GM10266 (cell line): ENCODE results near the gene PRKN.

Source experiments
- DNase-seq: peaks from one replicate; pipeline ENCODE4 v3.0.0; 2012; ENCODE audit errors: extremely low spot score
- TF ChIP-seq, protein P1 (sequence below): IDR thresholded peaks from 2 replicates; pipeline ENCODE4 v1.5.1; 2012; ENCODE audit warnings: mild to moderate bottlenecking, low read depth; ENCODE audit not compliant: control insufficient read depth, insufficient read depth; ENCODE audit errors: missing control alignments

PRKN gene

DNA sequence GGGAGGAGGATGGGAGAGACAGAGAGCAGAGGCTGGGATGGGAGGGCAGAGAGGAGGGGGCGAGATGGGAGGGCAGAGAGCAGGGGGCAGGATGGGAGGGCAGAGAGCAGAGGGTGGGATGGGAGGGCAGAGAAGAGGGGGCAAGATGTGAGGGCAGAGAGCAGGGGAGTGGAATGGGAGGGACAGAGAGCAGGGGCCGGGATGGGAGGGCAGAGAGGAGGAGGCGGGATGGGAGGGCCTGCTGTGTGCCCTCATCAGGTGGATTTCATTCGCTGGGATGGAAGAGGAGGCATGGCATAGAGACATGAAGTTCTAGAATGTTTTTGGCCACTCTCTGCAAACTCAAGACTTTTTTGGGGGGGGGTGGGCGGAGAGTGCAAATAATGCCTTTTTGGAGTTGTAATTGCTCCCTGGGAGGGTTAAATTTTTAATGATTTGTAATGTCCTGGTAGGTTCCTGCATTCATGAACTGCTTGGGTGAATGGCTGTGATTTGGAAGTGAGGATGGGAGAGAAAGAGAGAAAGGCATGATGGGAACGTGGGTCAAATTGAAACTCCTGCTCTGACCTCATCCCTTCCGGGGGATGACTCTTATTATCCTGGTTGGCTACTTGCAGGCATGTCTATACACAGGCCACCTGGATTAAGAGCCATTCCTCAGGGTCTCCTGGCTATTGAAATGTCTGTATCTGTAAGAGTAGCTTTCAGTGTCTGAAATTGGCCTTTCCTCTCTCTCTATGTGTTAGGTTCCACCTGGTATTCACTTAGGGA, 1291.3 kb downstream of the PRKN start:
- TF ChIP-seq, protein P1, sequence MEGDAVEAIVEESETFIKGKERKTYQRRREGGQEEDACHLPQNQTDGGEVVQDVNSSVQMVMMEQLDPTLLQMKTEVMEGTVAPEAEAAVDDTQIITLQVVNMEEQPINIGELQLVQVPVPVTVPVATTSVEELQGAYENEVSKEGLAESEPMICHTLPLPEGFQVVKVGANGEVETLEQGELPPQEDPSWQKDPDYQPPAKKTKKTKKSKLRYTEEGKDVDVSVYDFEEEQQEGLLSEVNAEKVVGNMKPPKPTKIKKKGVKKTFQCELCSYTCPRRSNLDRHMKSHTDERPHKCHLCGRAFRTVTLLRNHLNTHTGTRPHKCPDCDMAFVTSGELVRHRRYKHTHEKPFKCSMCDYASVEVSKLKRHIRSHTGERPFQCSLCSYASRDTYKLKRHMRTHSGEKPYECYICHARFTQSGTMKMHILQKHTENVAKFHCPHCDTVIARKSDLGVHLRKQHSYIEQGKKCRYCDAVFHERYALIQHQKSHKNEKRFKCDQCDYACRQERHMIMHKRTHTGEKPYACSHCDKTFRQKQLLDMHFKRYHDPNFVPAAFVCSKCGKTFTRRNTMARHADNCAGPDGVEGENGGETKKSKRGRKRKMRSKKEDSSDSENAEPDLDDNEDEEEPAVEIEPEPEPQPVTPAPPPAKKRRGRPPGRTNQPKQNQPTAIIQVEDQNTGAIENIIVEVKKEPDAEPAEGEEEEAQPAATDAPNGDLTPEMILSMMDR: no peak
- no peak for DNase-seq

DNA sequence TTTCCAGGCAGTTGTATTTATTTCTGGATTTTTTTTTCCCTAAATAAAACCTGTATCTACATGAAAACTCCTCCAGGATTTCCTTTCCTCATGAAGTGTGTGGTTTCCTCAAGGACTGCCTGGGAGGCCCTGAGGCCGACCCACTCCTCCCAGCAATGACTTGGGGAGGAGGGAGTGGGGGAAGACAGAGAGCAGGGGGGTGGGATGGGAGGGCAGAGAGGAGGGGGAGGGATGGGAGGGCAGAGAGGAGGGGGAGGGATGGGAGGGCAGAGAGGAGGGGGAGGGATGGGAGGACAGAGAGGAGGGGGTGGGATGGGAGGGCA, 1291.9 kb downstream of the PRKN start:
- TF ChIP-seq, protein P1: no peak
- DNase-seq: no peak

DNA sequence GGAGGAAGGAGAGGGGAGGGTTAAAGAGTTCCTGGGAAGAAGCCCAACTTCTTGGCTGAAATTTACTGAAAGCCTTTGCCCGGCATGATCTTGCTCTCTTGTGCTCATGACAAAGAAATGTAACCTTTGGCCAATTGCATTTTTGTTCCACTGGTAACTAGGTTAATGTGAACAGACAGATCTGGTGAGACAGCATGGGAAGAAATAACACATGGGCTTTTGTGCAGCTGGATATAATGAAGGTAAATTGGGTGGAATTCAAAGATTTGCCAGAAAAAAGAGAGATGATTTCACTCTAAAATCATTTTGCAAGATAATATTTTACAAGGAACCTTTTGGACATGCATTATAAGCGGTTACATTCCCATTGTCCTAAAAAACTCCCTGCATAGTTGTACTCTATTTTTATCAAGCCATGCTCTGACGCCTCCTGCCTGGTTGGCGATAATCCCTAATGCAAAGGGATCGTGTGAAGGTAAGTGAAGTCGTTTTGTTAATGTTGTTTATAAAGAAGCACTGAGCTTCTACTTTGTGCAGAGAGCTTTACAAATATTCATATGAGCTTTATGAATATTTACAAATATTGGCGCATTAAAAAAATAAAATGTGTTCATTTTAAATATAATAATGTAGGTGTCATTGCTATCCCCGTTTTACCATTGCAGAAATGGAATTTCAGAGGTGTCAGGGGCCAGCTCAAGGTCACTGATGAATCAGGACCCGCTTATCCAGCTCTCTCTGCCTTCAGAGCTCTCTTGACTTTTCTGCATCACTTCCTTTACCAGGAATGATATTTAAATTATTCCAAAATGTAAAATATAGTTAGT, 1292.4 kb downstream of the PRKN start:
- TF ChIP-seq, protein P1: no peak
- DNase-seq: no peak

DNA sequence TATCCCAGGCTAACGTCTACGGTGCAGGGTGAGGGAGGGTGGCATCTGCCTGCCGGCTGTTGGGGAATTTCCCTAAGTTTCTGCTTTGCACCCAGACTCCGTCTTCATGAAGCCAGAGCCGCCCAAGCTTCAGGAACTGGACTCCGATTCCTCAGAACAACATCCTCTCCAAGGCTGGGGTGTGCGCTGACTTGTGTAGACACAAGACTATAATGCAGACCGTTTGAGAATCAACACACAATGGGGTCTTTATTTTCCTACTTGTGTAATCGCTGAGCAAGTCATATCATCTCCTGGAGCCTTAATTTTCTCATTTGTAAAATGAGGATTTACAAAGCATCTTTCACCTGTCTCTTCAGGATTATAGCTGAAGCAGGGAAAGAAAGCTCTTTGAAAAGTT, 1293.2 kb downstream of the PRKN start:
- DNase-seq: no peak
- TF ChIP-seq, protein P1: no peak

DNA sequence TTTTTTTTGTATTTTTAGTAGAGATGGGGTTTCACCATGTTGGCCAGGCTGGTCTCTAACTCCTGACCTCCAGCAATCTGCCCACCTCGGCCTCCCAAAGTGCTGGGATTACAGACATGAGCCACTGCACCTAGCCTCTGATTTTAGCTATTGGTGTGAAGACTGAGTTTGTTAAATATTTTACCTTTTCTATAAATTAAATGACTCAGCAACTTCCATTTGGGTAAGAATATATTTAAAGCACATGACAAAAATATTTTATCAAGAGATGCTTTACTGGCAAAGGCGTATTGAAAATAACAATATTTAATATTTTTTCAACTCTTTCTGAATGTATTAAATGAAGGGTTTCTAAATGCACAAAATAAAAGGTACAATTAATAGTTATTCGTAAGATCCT, 1295.0 kb downstream of the PRKN start:
- TF ChIP-seq, protein P1: no peak
- DNase-seq: no peak

DNA sequence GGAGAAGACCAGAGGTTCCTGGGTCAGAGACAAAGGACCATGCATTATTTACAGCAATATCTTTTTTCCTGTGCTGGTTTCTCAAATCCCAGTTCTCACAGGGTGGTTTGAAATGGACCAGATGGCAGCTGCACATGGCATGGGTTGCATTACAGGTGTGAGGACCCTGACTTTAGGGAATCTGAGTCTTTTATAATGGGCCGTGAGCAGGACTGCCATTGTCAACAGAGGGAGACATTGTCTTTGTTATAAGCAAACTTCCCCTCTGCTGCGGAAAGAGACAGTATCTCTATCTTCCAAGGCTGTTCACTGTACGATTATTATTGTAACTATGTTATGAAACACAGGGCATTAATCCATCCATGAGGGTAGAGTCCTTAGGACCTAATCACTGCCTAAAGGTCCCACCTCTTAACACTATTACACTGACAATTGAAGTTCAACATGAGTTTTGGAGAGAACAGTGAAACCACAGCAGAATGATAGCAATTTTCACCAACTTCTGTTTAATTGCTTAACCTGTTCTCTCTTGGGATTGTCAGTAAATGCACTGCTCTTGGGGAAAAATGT, 1297.6 kb downstream of the PRKN start:
- DNase-seq: no peak
- TF ChIP-seq, protein P1: no peak

DNA sequence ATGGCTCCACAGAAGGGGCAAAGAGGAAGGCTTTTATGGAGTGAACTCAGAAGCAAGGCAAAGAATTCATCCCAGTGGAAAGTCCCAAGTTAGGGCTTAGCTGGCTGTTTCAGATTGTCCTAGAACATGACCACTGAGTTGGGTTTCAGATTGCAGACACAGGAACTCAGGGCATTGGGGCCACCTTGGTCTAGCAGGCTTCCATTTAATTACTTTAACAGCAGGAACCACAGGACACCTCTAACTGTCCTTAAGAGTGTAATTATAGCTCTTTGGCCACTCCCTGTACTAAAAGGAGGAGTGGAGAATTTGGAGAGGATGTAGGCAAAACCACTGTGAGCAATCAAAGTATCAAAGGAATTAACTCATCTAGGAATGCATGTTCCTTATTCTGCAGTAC, 1303.1 kb downstream of the PRKN start:
- DNase-seq: no peak
- TF ChIP-seq, protein P1: no peak
